CD4-positive, alpha-beta T cell treated with Interleukin-17A for 1 hour (primary cell): ENCODE results near the gene NNMT.

ENCODE experiments used
- DNase-seq: peaks from one replicate; pipeline ENCODE4 v3.0.0-alpha.2; 2020

The NNMT gene

DNA sequence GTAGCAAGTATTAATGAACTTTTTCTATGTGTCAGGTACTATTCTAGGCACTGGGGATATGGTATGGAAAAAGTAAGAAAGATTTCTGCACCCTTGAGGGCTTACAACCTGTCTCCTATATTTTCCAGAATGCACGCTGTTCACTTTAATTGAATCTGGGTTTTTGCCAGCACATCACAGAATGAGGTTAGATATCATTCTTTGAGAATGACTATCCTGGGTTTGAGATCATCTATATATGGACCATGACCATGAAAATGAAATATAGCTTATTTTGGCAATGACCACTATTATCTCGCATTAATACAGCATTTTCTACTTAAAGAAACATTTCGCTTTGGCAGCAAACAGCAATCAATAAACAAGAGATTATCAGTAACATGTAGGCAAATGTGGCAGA is 57.2 kb downstream of the NNMT start:
- DNase-seq, result no peak

- DNase-seq, result no peak
These were observed 57.9 kb downstream of the NNMT start for GRCh38 chr11:114354076-114354475.

- DNase-seq, result no peak
These were observed 62.5 kb downstream of the NNMT start for GRCh38 chr11:114358716-114359115.

DNA sequence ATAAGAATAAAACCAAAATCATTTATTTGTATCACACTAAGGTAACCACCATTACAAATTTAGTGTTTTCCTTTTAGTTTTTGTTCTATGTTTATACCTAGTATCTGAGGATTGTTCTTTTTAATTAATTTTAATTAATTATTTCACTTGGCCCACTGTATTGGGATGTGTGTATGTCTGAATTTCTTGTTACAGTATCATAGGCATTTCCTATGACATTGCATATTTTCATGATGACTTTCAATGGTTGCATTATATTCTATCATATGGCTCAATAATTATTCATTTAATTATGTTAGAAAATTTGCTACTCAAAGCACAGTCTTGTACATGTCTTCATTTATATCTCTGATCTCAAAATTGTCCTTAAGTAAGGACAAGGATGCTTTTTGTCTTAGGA is 63.1 kb downstream of the NNMT start:
- no peak for DNase-seq

GRCh38 chr11:114362326-114362725 is 66.1 kb downstream of the NNMT start:
- DNase-seq, result no peak

DNA sequence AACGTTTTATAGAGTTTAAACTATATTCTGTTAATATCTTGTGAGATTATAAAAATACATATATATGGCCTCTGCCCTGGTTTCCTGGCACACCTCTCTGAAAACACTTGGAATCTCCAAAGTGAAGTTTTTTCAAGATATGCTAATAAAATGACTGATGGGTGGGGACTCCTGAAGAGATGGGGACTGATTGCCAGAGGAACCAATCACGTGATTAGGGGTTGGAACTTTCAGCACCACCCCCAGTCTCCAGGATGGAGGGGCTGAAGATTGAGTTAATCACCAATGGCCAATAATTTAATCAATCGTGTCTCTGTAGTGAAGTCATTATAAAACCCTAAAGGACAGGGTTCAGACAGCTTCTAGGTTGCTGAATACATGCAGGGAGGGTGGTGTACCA is 66.8 kb downstream of the NNMT start:
- no peak for DNase-seq
